Neural progenitor cell (in vitro differentiated cells): Measurements from ENCODE around the gene BEGAIN. TPM values are rescaled to one million over a fixed set of nuclear protein-coding genes. Genes with fewer than 3 reads are reported as not detected.

Source experiments
- DNase-seq: peaks from one replicate; pipeline ENCODE4 v3.0.0-alpha.2; 2016; ENCODE audit warnings: low spot score
- H2AFZ ChIP-seq: fragments of 200-600 bp; sonication (generic); replicated peaks from 2 replicates; pipeline ENCODE4 v1.6.1; 2016; ENCODE audit warnings: antibody characterized with exemption
- H3F3A ChIP-seq: fragments of 200-600 bp; sonication (generic); 2 replicates; pipeline ENCODE4 v1.6.1; 2016; ENCODE audit warnings: antibody characterized with exemption, low read depth
- H3K27ac ChIP-seq: fragments of 200-600 bp; sonication (generic); 2 replicates; pipeline ENCODE4 v1.5.1; 2016; ENCODE audit warnings: mild to moderate bottlenecking
- H3K27me3 ChIP-seq: fragments of 200-600 bp; sonication (generic); 2 replicates; pipeline ENCODE4 v1.6.1; 2016; ENCODE audit warnings: mild to moderate bottlenecking, moderate library complexity
- H3K36me3 ChIP-seq: fragments of 200-600 bp; sonication (generic); 2 replicates; pipeline ENCODE4 v1.5.1; 2016
- H3K4me1 ChIP-seq: fragments of 200-600 bp; sonication (generic); 2 replicates; pipeline ENCODE4 v1.6.1; 2016; ENCODE audit warnings: mixed run types
- H3K4me2 ChIP-seq: fragments of 200-600 bp; sonication (generic); 2 replicates; pipeline ENCODE4 v1.6.1; 2016
- H3K4me3 ChIP-seq: fragments of 200-600 bp; sonication (generic); 2 replicates; pipeline ENCODE4 v1.5.1; 2016
- H3K79me2 ChIP-seq: fragments of 200-600 bp; sonication (generic); 2 replicates; pipeline ENCODE4 v1.6.1; 2016; ENCODE audit warnings: low read depth
- H3K9ac ChIP-seq: fragments of 200-600 bp; sonication (generic); 2 replicates; pipeline ENCODE4 v1.6.1; 2016
- H3K9me3 ChIP-seq: fragments of 200-600 bp; sonication (generic); 2 replicates; pipeline ENCODE4 v1.5.1; 2016; ENCODE audit warnings: low read depth
- H4K20me1 ChIP-seq: fragments of 200-600 bp; sonication (generic); 2 replicates; pipeline ENCODE4 v1.6.1; 2016; ENCODE audit warnings: low read depth
- H3K27ac Mint-ChIP-seq: 3 replicates; pipeline ENCODE4 v1.8.0; 2021; ENCODE audit warnings: mixed read lengths
- H3K27me3 Mint-ChIP-seq: 2 replicates; pipeline ENCODE4 v1.8.0; 2022; ENCODE audit warnings: low read depth, mild to moderate bottlenecking, inconsistent platforms, moderate library complexity, mixed read lengths; ENCODE audit not compliant: insufficient read depth
- H3K36me3 Mint-ChIP-seq: 3 replicates; pipeline ENCODE4 v1.8.0; 2021; ENCODE audit warnings: mixed read lengths
- H3K4me1 Mint-ChIP-seq: 3 replicates; pipeline ENCODE4 v1.8.0; 2021; ENCODE audit warnings: mixed read lengths
- H3K4me3 Mint-ChIP-seq: 3 replicates; pipeline ENCODE4 v1.8.0; 2021; ENCODE audit warnings: mild to moderate bottlenecking, moderate library complexity, mixed read lengths
- H3K9me3 Mint-ChIP-seq: 3 replicates; pipeline ENCODE4 v1.8.0; 2020; ENCODE audit warnings: mixed read lengths
- CTCF ChIP-seq: fragments of 200-600 bp; sonication (generic); IDR thresholded peaks from 2 replicates; pipeline ENCODE4 v1.5.1; 2017; ENCODE audit warnings: antibody characterized with exemption, mild to moderate bottlenecking
- EZH2 ChIP-seq: fragments of 200-600 bp; sonication (generic); IDR thresholded peaks from 2 replicates; pipeline ENCODE4 v1.6.1; 2017; ENCODE audit warnings: antibody characterized with exemption, mild to moderate bottlenecking, moderate library complexity
- EZH2phosphoT487 ChIP-seq: fragments of 200-600 bp; sonication (generic); IDR thresholded peaks from 2 replicates; pipeline ENCODE4 v1.6.1; 2017; ENCODE audit warnings: antibody characterized with exemption
- total RNA-seq: library from RNA; depleted of rRNA; stranded (reverse); fragments of >200 nt; gene quantifications from 2 replicates; pipeline ENCODE4 v1.2.3, GENCODE V29; 2015; ENCODE audit warnings: low replicate concordance

Gene BEGAIN
- total RNA-seq, 1 donor from 2014 or later = 4.0 TPM

- Histone ChIP-seq H3K9ac (no peak overlapping the region), H4K20me1 (no peaks in the 10 kb centered on the region), H3F3A (no peaks in the 10 kb centered on the region), H3K9me3 (no peaks in the 10 kb centered on the region), H3K27ac (no peak overlapping the region), H2AFZ (no peak overlapping the region), H3K27me3 (peaks cover under 1% of the 10 kb centered on the region), H3K4me3 (no peak overlapping the region), H3K4me2 (no peak overlapping the region), H3K36me3 (no peaks in the 10 kb centered on the region), H3K4me1 (peaks cover 14% of the 10 kb centered on the region), H3K79me2 (no peaks in the 10 kb centered on the region)
- Mint-ChIP-seq H3K4me1 (peaks cover 14% of the 10 kb centered on the region), H3K36me3 (no peaks in the 10 kb centered on the region), H3K4me3 (peak overlapping the region; percentile 7), H3K9me3 (no peaks in the 10 kb centered on the region), H3K27me3 (peaks cover 7% of the 10 kb centered on the region), H3K27ac (no peak overlapping the region)
- no peak for DNase-seq
- no peak for TF ChIP-seq EZH2
- no peak for TF ChIP-seq CTCF
- no peak for TF ChIP-seq EZH2phosphoT487
Observed at GRCh38 chr14:100553471-100553870, 33.7 kb downstream of the BEGAIN start.

- H3K36me3 Mint-ChIP-seq = no peaks in the 10 kb centered on the region
- Histone ChIP-seq H3K4me2 (no peak overlapping the region), H2AFZ (no peak overlapping the region), H3K9me3 (no peaks in the 10 kb centered on the region), H3K36me3 (no peaks in the 10 kb centered on the region), H3K4me3 (no peak overlapping the region), H3K79me2 (no peaks in the 10 kb centered on the region), H3K27me3 (peaks cover 9% of the 10 kb centered on the region), H3F3A (no peaks in the 10 kb centered on the region), H3K9ac (no peak overlapping the region), H4K20me1 (no peaks in the 10 kb centered on the region), H3K4me1 (peaks cover 14% of the 10 kb centered on the region), H3K27ac (no peak overlapping the region)
- H3K4me1 Mint-ChIP-seq = peaks cover 14% of the 10 kb centered on the region
- TF ChIP-seq EZH2 (no peak), EZH2phosphoT487 (no peak), CTCF (no peak)
- H3K27ac Mint-ChIP-seq = no peak overlapping the region
- DNase-seq = no peak
- peaks cover 6% of the 10 kb centered on the region for H3K27me3 Mint-ChIP-seq
- no peak overlapping the region for H3K4me3 Mint-ChIP-seq
- no peaks in the 10 kb centered on the region for H3K9me3 Mint-ChIP-seq
Observed at GRCh38 chr14:100552524-100553125, 34.6 kb downstream of the BEGAIN start.

- H3K36me3 ChIP-seq = no peaks in the 10 kb centered on the region
- H4K20me1 ChIP-seq = no peaks in the 10 kb centered on the region
- no peak overlapping the region for H2AFZ ChIP-seq
- no peaks in the 10 kb centered on the region for H3F3A ChIP-seq
- H3K27ac Mint-ChIP-seq = no peak overlapping the region
- H3K4me2 ChIP-seq = no peak overlapping the region
- H3K27ac ChIP-seq = no peak overlapping the region
- H3K79me2 ChIP-seq = no peaks in the 10 kb centered on the region
- H3K4me1 Mint-ChIP-seq = peaks cover 14% of the 10 kb centered on the region
- H3K9ac ChIP-seq = no peak overlapping the region
- H3K4me3 ChIP-seq = no peak overlapping the region
- peaks cover 6% of the 10 kb centered on the region for H3K27me3 Mint-ChIP-seq
- H3K9me3 Mint-ChIP-seq = no peaks in the 10 kb centered on the region
- TF ChIP-seq EZH2 = no peak
- no peak for TF ChIP-seq EZH2phosphoT487
- TF ChIP-seq CTCF = no peak
- H3K4me3 Mint-ChIP-seq = no peak overlapping the region
- no peaks in the 10 kb centered on the region for H3K9me3 ChIP-seq
- H3K36me3 Mint-ChIP-seq = no peaks in the 10 kb centered on the region
- no peak for DNase-seq
- H3K27me3 ChIP-seq = peaks cover 23% of the 10 kb centered on the region
- peaks cover 12% of the 10 kb centered on the region for H3K4me1 ChIP-seq
Observed at GRCh38 chr14:100551056-100551455, 36.2 kb downstream of the BEGAIN start.
